Osteoblast (primary cell): ENCODE measurements around the gene PTX3. TPM values are rescaled to one million over a fixed set of nuclear protein-coding genes. Genes with fewer than 3 reads are reported as not detected.
A peak's percentile ranks its signal among the peaks of the same experiment; 100 is the strongest.

ENCODE experiments used
- DNase-seq: peaks from one replicate; pipeline ENCODE4 v3.0.0; 2011; ENCODE audit warnings: low spot score, mixed read lengths; ENCODE audit not compliant: insufficient read length; ENCODE audit errors: missing footprints
- H2AFZ ChIP-seq: 2 replicates; pipeline ENCODE4 v1.6.0; 2011; ENCODE audit warnings: mild to moderate bottlenecking, low read length
- H3K27ac ChIP-seq: 2 replicates; pipeline ENCODE4 v1.5.1; 2011; ENCODE audit warnings: mild to moderate bottlenecking, low read depth, low read length, moderate library complexity
- H3K27me3 ChIP-seq: 2 replicates; pipeline ENCODE4 v1.6.0; 2012; ENCODE audit warnings: mild to moderate bottlenecking, control low read depth, inconsistent platforms, low read length, moderate library complexity; ENCODE audit not compliant: insufficient read depth
- H3K36me3 ChIP-seq: 2 replicates; pipeline ENCODE4 v1.5.1; 2011; ENCODE audit warnings: mild to moderate bottlenecking, low read length, control low read depth, moderate library complexity; ENCODE audit not compliant: insufficient read depth
- H3K4me1 ChIP-seq: 2 replicates; pipeline ENCODE4 v1.5.1; 2011; ENCODE audit warnings: mild to moderate bottlenecking, low read length, control low read depth, moderate library complexity; ENCODE audit not compliant: insufficient read depth
- H3K4me2 ChIP-seq: 2 replicates; pipeline ENCODE4 v1.6.0; 2011; ENCODE audit warnings: mild to moderate bottlenecking, low read length; ENCODE audit not compliant: insufficient read depth
- H3K4me3 ChIP-seq: fragments of 200-600 bp; sonication (generic); 3 replicates; pipeline ENCODE4 v1.5.1; 2012; ENCODE audit warnings: mild to moderate bottlenecking, low read length, inconsistent platforms; ENCODE audit not compliant: insufficient read depth
- H3K79me2 ChIP-seq: 2 replicates; pipeline ENCODE4 v1.6.0; 2012; ENCODE audit warnings: mild to moderate bottlenecking, low read length, control low read depth, inconsistent platforms; ENCODE audit not compliant: insufficient read depth
- H3K9me3 ChIP-seq: 2 replicates; pipeline ENCODE4 v1.5.1; 2011; ENCODE audit warnings: low read depth, low read length, control low read depth
- H4K20me1 ChIP-seq: 2 replicates; pipeline ENCODE4 v1.6.0; 2012; ENCODE audit warnings: mild to moderate bottlenecking, low read length, control low read depth; ENCODE audit not compliant: insufficient read depth
- total RNA-seq: library from RNA; depleted of rRNA; stranded (reverse); fragments of >200 nt; gene quantifications from 2 replicates; pipeline ENCODE4 v1.2.3, GENCODE V29; 2012
- TF ChIP-seq, protein P1 (sequence below): IDR thresholded peaks from 2 replicates; pipeline ENCODE4 v1.5.1; 2011; ENCODE audit warnings: mild to moderate bottlenecking, low read depth, low read length, moderate library complexity; ENCODE audit errors: extremely low read depth

The PTX3 gene
- total RNA-seq, 1 donor, result 689 TPM

DNA sequence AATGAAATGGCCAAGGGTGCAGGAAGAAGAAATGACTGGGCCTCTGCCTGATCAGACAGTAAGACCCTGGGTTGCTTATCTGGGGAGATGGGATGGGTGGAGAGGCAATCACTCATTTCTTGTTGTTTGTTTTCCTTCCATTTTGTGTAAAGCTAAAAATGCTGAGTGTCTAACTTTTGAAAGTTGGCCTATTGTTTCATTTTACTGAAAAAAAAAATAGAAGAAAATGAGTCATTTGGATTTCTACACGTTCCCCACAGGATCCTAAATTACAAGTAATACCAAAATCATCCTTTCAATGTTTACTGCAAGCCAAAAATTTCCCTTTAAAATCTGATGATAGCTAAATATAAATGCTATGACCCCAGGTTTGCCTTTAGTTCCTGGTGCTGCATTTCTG lies 30.6 kb downstream of the PTX3 start:
- H2AFZ ChIP-seq, result no peak overlapping the region
- TF ChIP-seq, protein P1, sequence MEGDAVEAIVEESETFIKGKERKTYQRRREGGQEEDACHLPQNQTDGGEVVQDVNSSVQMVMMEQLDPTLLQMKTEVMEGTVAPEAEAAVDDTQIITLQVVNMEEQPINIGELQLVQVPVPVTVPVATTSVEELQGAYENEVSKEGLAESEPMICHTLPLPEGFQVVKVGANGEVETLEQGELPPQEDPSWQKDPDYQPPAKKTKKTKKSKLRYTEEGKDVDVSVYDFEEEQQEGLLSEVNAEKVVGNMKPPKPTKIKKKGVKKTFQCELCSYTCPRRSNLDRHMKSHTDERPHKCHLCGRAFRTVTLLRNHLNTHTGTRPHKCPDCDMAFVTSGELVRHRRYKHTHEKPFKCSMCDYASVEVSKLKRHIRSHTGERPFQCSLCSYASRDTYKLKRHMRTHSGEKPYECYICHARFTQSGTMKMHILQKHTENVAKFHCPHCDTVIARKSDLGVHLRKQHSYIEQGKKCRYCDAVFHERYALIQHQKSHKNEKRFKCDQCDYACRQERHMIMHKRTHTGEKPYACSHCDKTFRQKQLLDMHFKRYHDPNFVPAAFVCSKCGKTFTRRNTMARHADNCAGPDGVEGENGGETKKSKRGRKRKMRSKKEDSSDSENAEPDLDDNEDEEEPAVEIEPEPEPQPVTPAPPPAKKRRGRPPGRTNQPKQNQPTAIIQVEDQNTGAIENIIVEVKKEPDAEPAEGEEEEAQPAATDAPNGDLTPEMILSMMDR, result no peak
- H3K27me3 ChIP-seq, result no peaks in the 10 kb centered on the region
- no peaks in the 10 kb centered on the region for H4K20me1 ChIP-seq
- H3K4me2 ChIP-seq, result peak overlapping the region; percentile 23
- H3K27ac ChIP-seq, result no peak overlapping the region
- DNase-seq, result peak; percentile 19
- no peaks in the 10 kb centered on the region for H3K9me3 ChIP-seq
- peaks cover 18% of the 10 kb centered on the region for H3K79me2 ChIP-seq
- no peak overlapping the region for H3K4me3 ChIP-seq
- H3K36me3 ChIP-seq, result peaks cover 43% of the 10 kb centered on the region
- H3K4me1 ChIP-seq, result peaks cover 31% of the 10 kb centered on the region

DNA sequence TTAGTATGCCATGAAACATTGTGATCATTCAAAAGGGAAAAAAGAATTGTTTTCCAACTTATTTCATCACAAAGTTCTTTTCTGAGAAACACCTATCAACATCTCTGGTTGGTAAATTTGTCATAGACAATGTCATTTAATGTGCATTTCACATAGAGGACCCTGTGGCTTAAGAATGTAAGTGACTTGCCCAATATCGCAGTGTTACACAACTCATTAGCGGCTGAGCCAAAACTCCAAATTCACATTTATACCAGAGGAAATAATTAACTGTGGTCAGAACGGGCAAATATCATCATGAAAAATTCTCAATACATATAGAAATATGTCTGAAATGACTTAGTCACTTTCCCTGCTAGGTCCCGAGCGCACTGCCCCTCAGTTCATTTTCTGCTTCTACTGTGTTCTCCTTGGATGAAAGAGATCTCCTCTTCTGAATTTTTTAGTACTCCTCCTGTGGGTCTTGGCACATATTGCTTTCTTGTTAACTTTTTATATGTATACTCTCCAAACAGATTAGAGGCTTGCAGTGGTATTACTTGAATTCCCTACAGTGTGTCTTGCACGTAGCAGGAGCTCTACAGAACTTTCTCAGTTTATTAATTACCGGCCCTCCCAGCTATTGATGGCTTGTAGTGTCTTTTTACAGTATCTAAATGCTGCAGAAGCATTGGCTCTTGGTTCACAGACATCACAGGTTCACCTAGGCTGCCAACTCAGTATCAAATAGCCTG lies 33.1 kb downstream of the PTX3 start:
- Histone ChIP-seq H2AFZ (no peak overlapping the region), H3K36me3 (peaks cover 34% of the 10 kb centered on the region), H3K4me2 (no peak overlapping the region), H3K4me1 (peaks cover 18% of the 10 kb centered on the region), H3K27me3 (no peaks in the 10 kb centered on the region), H4K20me1 (no peaks in the 10 kb centered on the region), H3K27ac (no peak overlapping the region), H3K9me3 (no peaks in the 10 kb centered on the region), H3K4me3 (no peak overlapping the region), H3K79me2 (peaks cover 9% of the 10 kb centered on the region)
- TF ChIP-seq, protein P1, result no peak
- no peak for DNase-seq

DNA sequence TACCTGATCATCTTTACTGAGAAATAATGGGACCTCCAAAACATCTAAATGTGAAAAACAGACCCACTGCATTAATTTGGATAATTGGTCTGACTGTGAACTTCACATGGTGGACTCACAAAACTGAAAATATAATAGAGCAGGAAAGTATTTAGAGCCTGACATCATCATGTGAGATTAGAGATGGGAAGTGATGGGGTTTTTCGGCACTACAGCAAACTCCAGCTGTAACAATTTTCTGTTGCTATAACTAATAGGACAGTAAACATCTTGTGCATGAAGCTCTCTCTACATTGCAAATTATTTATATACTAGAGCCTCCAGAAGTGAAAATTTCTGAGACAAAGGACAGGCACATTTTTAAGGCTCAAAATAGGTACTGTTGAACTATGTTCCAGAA lies 34.4 kb downstream of the PTX3 start:
- H3K36me3 ChIP-seq, result peaks cover 26% of the 10 kb centered on the region
- peaks cover 18% of the 10 kb centered on the region for H3K4me1 ChIP-seq
- no peak overlapping the region for H3K4me3 ChIP-seq
- TF ChIP-seq, protein P1, result no peak
- H3K9me3 ChIP-seq, result no peaks in the 10 kb centered on the region
- H2AFZ ChIP-seq, result no peak overlapping the region
- no peak for DNase-seq
- H3K79me2 ChIP-seq, result peaks cover 11% of the 10 kb centered on the region
- no peaks in the 10 kb centered on the region for H3K27me3 ChIP-seq
- peak overlapping the region; percentile 7 for H3K27ac ChIP-seq
- no peaks in the 10 kb centered on the region for H4K20me1 ChIP-seq
- H3K4me2 ChIP-seq, result no peak overlapping the region

DNA sequence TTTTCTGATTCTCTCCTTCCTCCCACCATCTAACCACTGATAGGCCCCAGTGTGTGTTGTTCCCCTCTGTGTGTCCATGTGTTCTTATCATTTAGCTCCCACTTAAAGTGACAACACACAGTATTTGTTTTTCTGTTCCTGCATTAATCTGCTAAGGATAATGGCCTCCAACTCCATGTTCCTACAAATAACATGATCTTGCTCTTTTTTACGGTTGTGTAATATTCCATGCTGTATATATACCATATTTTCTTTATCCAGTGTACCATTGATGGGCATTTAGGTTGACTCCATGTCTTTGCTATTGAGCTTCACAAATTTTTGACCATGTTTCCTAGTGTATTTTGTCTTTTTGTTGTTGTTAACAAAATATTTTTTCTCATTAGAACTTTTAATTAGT lies 36.0 kb downstream of the PTX3 start:
- no peak overlapping the region for H3K4me2 ChIP-seq
- peaks cover 17% of the 10 kb centered on the region for H3K79me2 ChIP-seq
- no peak overlapping the region for H3K4me3 ChIP-seq
- H2AFZ ChIP-seq, result no peak overlapping the region
- TF ChIP-seq, protein P1, result no peak
- H3K27ac ChIP-seq, result no peak overlapping the region
- no peaks in the 10 kb centered on the region for H3K27me3 ChIP-seq
- H3K4me1 ChIP-seq, result peaks cover 11% of the 10 kb centered on the region
- no peak for DNase-seq
- H3K9me3 ChIP-seq, result no peaks in the 10 kb centered on the region
- H4K20me1 ChIP-seq, result no peaks in the 10 kb centered on the region
- H3K36me3 ChIP-seq, result peaks cover 21% of the 10 kb centered on the region
